ENCODE results near the gene WDR17. TPM values are rescaled to one million over a fixed set of nuclear protein-coding genes. Genes with fewer than 3 reads are reported as not detected.

WDR17 gene
- total RNA-seq, 1 donor from 2014 or later, result 6.1 TPM

DNA sequence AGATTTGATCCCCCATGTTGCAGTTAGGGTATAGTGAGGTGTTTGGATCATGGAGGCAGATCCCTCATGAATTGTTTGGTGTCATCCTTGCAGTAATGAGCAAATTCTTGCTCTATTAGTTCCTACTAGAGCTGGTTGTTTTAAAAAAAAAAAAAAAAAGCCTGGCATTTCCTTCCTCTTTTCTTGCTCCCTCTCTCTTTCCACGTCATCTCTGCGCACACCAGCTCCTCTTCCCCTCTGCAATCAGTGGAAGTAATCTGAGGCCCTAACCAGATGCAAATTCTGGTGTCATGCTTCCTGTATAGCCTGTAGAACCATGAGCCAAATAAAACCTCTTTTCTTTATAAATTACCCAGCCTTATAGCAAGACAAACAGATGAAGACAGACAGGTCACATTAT, 24.5 kb downstream of the WDR17 start:
- Mint-ChIP-seq H3K36me3 (no peaks in the 10 kb centered on the region), H3K4me3 (no peak overlapping the region), H3K27ac (no peak overlapping the region), H3K9me3 (peaks cover 4% of the 10 kb centered on the region), H3K4me1 (ENCODE audit: unreplicated experiment) (no peaks in the 10 kb centered on the region), H3K27me3 (no peaks in the 10 kb centered on the region)
- DNase-seq (ENCODE audit: extremely low spot score, unreplicated experiment), result no peak
- TF ChIP-seq, protein P1, sequence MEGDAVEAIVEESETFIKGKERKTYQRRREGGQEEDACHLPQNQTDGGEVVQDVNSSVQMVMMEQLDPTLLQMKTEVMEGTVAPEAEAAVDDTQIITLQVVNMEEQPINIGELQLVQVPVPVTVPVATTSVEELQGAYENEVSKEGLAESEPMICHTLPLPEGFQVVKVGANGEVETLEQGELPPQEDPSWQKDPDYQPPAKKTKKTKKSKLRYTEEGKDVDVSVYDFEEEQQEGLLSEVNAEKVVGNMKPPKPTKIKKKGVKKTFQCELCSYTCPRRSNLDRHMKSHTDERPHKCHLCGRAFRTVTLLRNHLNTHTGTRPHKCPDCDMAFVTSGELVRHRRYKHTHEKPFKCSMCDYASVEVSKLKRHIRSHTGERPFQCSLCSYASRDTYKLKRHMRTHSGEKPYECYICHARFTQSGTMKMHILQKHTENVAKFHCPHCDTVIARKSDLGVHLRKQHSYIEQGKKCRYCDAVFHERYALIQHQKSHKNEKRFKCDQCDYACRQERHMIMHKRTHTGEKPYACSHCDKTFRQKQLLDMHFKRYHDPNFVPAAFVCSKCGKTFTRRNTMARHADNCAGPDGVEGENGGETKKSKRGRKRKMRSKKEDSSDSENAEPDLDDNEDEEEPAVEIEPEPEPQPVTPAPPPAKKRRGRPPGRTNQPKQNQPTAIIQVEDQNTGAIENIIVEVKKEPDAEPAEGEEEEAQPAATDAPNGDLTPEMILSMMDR (conservative IDR thresholded peaks at IDR 0.05), result no peak

DNA sequence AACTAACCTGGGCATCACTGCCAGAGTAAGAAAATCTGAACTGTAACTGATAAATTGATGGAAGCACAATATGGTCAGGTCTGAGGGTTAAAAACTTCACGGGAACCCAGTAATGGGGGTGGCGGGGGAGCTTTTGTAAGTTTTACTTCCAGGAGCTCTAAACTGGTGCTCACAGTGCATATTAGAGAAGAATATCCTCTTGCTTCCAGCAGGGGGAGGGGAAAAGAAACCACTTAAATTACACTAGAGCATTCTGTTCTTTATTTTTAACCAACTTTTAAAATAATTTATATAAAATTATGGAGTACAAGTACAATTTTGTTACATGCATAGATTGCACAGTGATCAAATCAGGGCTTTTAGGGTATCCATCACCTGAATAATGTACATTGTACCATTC, 33.7 kb downstream of the WDR17 start:
- no peak overlapping the region for H3K4me3 Mint-ChIP-seq
- TF ChIP-seq, protein P1 (conservative IDR thresholded peaks at IDR 0.05), result peak; percentile 59
- no peak for DNase-seq (ENCODE audit: extremely low spot score, unreplicated experiment)
- no peaks in the 10 kb centered on the region for H3K36me3 Mint-ChIP-seq
- no peaks in the 10 kb centered on the region for H3K4me1 Mint-ChIP-seq (ENCODE audit: unreplicated experiment)
- H3K27me3 Mint-ChIP-seq, result no peaks in the 10 kb centered on the region
- H3K27ac Mint-ChIP-seq, result no peak overlapping the region
- H3K9me3 Mint-ChIP-seq, result peaks cover 12% of the 10 kb centered on the region

DNA sequence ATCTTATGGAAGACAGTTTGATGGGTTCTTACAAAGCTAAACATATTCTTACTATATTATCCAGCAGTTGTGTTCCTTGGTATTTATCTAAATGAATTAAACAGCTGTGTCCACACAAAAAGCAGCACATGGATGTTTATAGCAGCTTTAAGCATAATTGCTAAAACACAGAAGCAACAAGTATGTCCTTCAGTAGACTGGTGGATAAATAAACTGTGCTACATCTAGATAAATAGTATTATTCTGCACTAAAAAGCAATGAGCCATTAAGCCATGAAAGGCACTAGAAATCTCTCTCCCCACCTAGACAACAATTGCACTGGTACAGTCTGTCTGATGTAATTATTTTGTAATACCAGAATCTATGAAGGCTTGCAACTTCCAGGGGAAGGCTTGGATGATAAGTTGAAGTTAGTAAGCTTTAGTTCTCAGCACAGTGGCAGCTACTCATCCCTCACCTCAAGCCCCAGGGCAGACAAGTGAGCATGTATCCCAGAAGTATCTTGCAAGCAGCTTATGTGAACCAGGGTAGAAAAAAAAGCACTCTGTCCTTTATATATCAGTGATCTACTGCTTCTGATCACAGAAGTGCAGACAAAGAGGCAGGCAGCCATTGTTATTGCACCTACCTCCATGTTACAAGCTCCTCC, 36.9 kb downstream of the WDR17 start:
- H3K27ac Mint-ChIP-seq, result no peak overlapping the region
- H3K4me1 Mint-ChIP-seq (ENCODE audit: unreplicated experiment), result no peaks in the 10 kb centered on the region
- H3K9me3 Mint-ChIP-seq, result peaks cover 12% of the 10 kb centered on the region
- TF ChIP-seq, protein P1 (conservative IDR thresholded peaks at IDR 0.05), result no peak
- no peaks in the 10 kb centered on the region for H3K27me3 Mint-ChIP-seq
- H3K4me3 Mint-ChIP-seq, result no peak overlapping the region
- H3K36me3 Mint-ChIP-seq, result no peaks in the 10 kb centered on the region
- DNase-seq (ENCODE audit: extremely low spot score, unreplicated experiment), result no peak

DNA sequence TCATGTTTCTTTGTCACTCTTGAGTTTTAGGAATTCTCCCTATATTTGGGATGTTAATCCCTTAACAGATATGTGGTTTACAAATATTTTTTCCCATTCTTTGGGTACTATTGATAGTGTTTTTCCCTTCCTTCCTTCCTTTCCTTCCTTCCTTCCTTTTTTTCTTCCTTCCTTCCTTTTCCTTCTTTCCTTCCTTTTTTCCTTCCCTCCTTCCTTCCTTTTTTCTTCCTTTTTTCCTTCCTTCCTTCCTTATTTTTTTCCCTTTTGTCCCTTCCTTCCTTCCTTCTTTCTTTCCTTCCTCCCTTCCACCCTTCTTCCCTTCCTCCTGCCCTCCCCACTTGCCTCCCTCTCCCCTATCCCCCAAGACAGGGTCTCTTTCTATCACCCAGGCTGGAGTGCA, 42.1 kb downstream of the WDR17 start:
- H3K4me1 Mint-ChIP-seq (ENCODE audit: unreplicated experiment), result no peaks in the 10 kb centered on the region
- H3K27ac Mint-ChIP-seq, result no peak overlapping the region
- no peaks in the 10 kb centered on the region for H3K36me3 Mint-ChIP-seq
- TF ChIP-seq, protein P1 (conservative IDR thresholded peaks at IDR 0.05), result no peak
- H3K9me3 Mint-ChIP-seq, result no peaks in the 10 kb centered on the region
- no peak for DNase-seq (ENCODE audit: extremely low spot score, unreplicated experiment)
- no peak overlapping the region for H3K4me3 Mint-ChIP-seq
- no peaks in the 10 kb centered on the region for H3K27me3 Mint-ChIP-seq

DNA sequence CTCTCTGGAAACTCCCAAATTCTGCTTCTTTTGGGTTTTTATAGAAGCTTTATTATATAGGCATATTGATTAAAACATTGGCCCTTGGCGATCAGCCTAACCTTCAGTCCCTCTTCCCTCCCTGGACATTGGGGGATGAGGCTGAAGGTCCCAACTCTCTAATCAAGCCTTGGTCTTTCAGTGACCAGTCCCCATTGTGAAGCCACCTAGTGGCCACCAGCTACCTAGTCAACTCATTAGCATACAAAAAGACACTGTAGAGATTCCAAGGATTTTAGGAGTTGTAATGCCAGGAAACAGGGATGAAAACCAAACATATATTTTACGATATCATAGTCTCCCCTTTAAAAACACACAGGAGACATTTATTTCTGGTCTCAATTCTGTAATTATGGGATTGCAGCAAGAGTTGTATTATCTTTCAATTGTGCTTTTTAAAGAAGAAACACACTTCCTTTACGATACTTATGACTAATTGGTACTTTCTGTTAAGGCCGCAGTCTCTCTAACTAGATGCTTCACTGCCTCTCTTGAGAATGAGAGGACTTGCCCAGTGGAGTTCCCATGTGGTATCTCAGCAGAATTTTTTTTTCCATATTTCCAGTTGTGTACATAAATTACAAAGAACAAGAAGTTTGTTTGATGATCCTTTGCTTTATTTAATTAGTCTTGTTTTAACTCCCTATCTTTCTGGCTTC, 58.2 kb downstream of the WDR17 start:
- no peak overlapping the region for H3K4me3 Mint-ChIP-seq
- no peak for DNase-seq (ENCODE audit: extremely low spot score, unreplicated experiment)
- no peak overlapping the region for H3K27ac Mint-ChIP-seq
- H3K4me1 Mint-ChIP-seq (ENCODE audit: unreplicated experiment), result no peaks in the 10 kb centered on the region
- TF ChIP-seq, protein P1 (conservative IDR thresholded peaks at IDR 0.05), result peak; percentile 73
- H3K27me3 Mint-ChIP-seq, result no peaks in the 10 kb centered on the region
- H3K36me3 Mint-ChIP-seq, result no peaks in the 10 kb centered on the region
- H3K9me3 Mint-ChIP-seq, result no peaks in the 10 kb centered on the region

All from type B pancreatic cell (in vitro differentiated cells).